HepG2 (cell line): Measurements from ENCODE around the gene EIF6. TPM values are rescaled to one million over a fixed set of nuclear protein-coding genes. Genes with fewer than 3 reads are reported as not detected.
A peak's percentile ranks its signal among the peaks of the same experiment; 100 is the strongest.

Experiments
- ATF3 ChIP-seq: sonication (generic); formaldehyde crosslinking; IDR thresholded peaks from 2 replicates; pipeline ENCODE4 v1.4.0; 2020; ENCODE audit warnings: missing genetic modification reagents
- HDAC2 ChIP-seq: sonication (generic); formaldehyde crosslinking; IDR thresholded peaks from 2 replicates; pipeline ENCODE4 v1.4.0; 2020; ENCODE audit warnings: missing genetic modification reagents
- HMGA1 ChIP-seq: sonication (generic); formaldehyde crosslinking; conservative IDR thresholded peaks from 2 replicates; pipeline ENCODE4 v1.4.0; 2020; ENCODE audit warnings: missing genetic modification reagents
- HNRNPUL1 ChIP-seq: fragments of 200-400 bp; formaldehyde crosslinking; IDR thresholded peaks from 2 replicates; pipeline ENCODE4 v1.6.1; 2017; ENCODE audit warnings: low read depth, mild to moderate bottlenecking, low read length, moderate library complexity
- MED1 ChIP-seq: sonication (generic); formaldehyde crosslinking; IDR thresholded peaks from 2 replicates; pipeline ENCODE4 v1.4.0; 2020; ENCODE audit warnings: missing genetic modification reagents
- SALL1 ChIP-seq: sonication (generic); formaldehyde crosslinking; IDR thresholded peaks from 2 replicates; pipeline ENCODE4 v1.8.0; 2022; ENCODE audit warnings: mild to moderate bottlenecking, missing genetic modification reagents
- SOX6 ChIP-seq, 2 experiments: fragments of 450-650 bp in 1 of 2; sonication (generic) in 1 of 2; formaldehyde crosslinking in 1 of 2; IDR thresholded peaks; 2 replicates each; pipeline versions ENCODE4 v1.4.0 to v1.6.1; 2017 to 2020; ENCODE audit warnings: antibody characterized with exemption in 1 of 2, mild to moderate bottlenecking in 1 of 2, missing genetic modification reagents in 1 of 2
- SRF ChIP-seq: IDR thresholded peaks from 2 replicates; pipeline ENCODE4 v1.6.1; 2011; ENCODE audit warnings: mild to moderate bottlenecking, low read depth, low read length, moderate library complexity
- TBL1XR1 ChIP-seq: fragments of 150-350 bp; IDR thresholded peaks from 2 replicates; pipeline ENCODE4 v1.6.1; 2014; ENCODE audit warnings: borderline replicate concordance, low read length; ENCODE audit not compliant: partially characterized antibody
- TOE1 ChIP-seq: sonication (generic); formaldehyde crosslinking; IDR thresholded peaks from 2 replicates; pipeline ENCODE4 v1.4.0; 2020; ENCODE audit warnings: mild to moderate bottlenecking, missing genetic modification reagents
- ZBTB33 ChIP-seq: sonication (generic); formaldehyde crosslinking; IDR thresholded peaks from 2 replicates; pipeline ENCODE4 v1.4.0; 2020; ENCODE audit warnings: missing genetic modification reagents
- ZBTB37 ChIP-seq: sonication (generic); formaldehyde crosslinking; IDR thresholded peaks from 2 replicates; pipeline ENCODE4 v1.4.0; 2020; ENCODE audit warnings: mild to moderate bottlenecking, missing genetic modification reagents
- ZFP1 ChIP-seq: IDR thresholded peaks from 2 replicates; pipeline ENCODE4 v1.6.1; 2016
- ZFP91 ChIP-seq: sonication (generic); formaldehyde crosslinking; IDR thresholded peaks from 2 replicates; pipeline ENCODE4 v1.9.0; 2022; ENCODE audit warnings: missing genetic modification reagents, mild to moderate bottlenecking, borderline replicate concordance
- ZNF143 ChIP-seq: sonication (generic); formaldehyde crosslinking; IDR thresholded peaks from 2 replicates; pipeline ENCODE4 v1.4.0; 2020; ENCODE audit warnings: missing genetic modification reagents
- ZNF160 ChIP-seq: sonication (generic); formaldehyde crosslinking; IDR thresholded peaks from 2 replicates; pipeline ENCODE4 v1.8.0; 2022; ENCODE audit warnings: mild to moderate bottlenecking, inconsistent platforms, missing genetic modification reagents
- ZNF382 ChIP-seq: sonication (generic); formaldehyde crosslinking; IDR thresholded peaks from 2 replicates; pipeline ENCODE4 v1.5.0; 2020; ENCODE audit warnings: missing genetic modification reagents, mild to moderate bottlenecking, borderline replicate concordance
- ZNF670 ChIP-seq: sonication (generic); formaldehyde crosslinking; IDR thresholded peaks from 2 replicates; pipeline ENCODE4 v1.8.0; 2022; ENCODE audit warnings: mild to moderate bottlenecking, missing genetic modification reagents, borderline replicate concordance
- ZNF879 ChIP-seq: sonication (generic); formaldehyde crosslinking; IDR thresholded peaks from 2 replicates; pipeline ENCODE4 v1.8.1; 2023; ENCODE audit warnings: missing genetic modification reagents
- polyA plus RNA-seq, 8 experiments: library from polyadenylated mRNA; depleted of rRNA in 3 of 8; stranded (reverse) in 7 of 8; unstranded in 1 of 8; fragments of >200 nt; fragmentation: Illumina TruSeq in 4 of 8; extraction: Trizol in 4 of 8; gene quantifications; 2 replicates each; pipeline versions ENCODE4 v1.2.1 to v1.2.3, GENCODE V29; 2011 to 2016; ENCODE audit warnings: low read depth in 4 of 8, missing spikeins in 1 of 8, mixed read lengths in 1 of 8; ENCODE audit not compliant: insufficient read depth in 1 of 8
- total RNA-seq, 5 experiments: library from RNA; depleted of rRNA; stranded (reverse); fragments of >200 nt; fragmentation: Illumina TruSeq; extraction: Trizol; gene quantifications; 2 replicates each; pipeline ENCODE4 v1.2.3, GENCODE V29; 2016; ENCODE audit warnings: low read depth in 1 of 5

EIF6 gene
- total and polyA plus RNA-seq, 2 of the 13 experiments (the other 11 are each of a cell fraction or from before 2014, with no cell fraction given): 462 to 466 TPM

GRCh38 chr20:35327074-35327976 lies 42.8 kb upstream of the EIF6 start (continued):
- TF ChIP-seq ZFP91 (CRISPR knock-in tag): peak; percentile 1; the same call in 1 of the 2 replicates
- peak; percentile 100 for TF ChIP-seq HDAC2
- 0 out of 2 replicates have a peak, but pooled peaks have one; percentile 55 for TF ChIP-seq HNRNPUL1
- no peak for TF ChIP-seq HMGA1 (CRISPR knock-in tag)
- peak; percentile 73 for TF ChIP-seq TBL1XR1
- TF ChIP-seq ZNF160 (CRISPR knock-in tag): no peak
- TF ChIP-seq SALL1 (CRISPR knock-in tag): peak; percentile 94
- TF ChIP-seq TOE1 (CRISPR knock-in tag): peak; percentile 93
- TF ChIP-seq ZNF382 (CRISPR knock-in tag): no peak
- TF ChIP-seq MED1 (CRISPR knock-in tag): peak; percentile 94
- peak; percentile 96 for TF ChIP-seq ZFP1 (CRISPR knock-in tag)
- TF ChIP-seq ZBTB37 (CRISPR knock-in tag): peak; percentile 82
- TF ChIP-seq ATF3 (CRISPR knock-in tag): peak; percentile 96
- TF ChIP-seq ZNF143 (CRISPR knock-in tag): peak; percentile 51; the same call in 1 of the 2 replicates
- peak; percentile 96; the same call in 1 of the 2 replicates for TF ChIP-seq SOX6 (IDR thresholded peaks at IDR 0.05)
- TF ChIP-seq SOX6 (CRISPR knock-in tag; IDR thresholded peaks at IDR 0.05): peak; percentile 100
- peak; percentile 97; the same call in 1 of the 2 replicates for TF ChIP-seq ZNF670 (CRISPR knock-in tag)
- 0 out of 2 replicates have a peak, but pooled peaks have one; percentile 50 for TF ChIP-seq ZNF879 (CRISPR knock-in tag)
- 0 out of 2 replicates have a peak, but pooled peaks have one; percentile 11 for TF ChIP-seq SRF
- TF ChIP-seq ZBTB33 (CRISPR knock-in tag): peak; percentile 74
